Hematopoietic multipotent progenitor cell (in vitro differentiated cells): Measurements from ENCODE around the gene SYTL2. TPM values are rescaled to one million over a fixed set of nuclear protein-coding genes. Genes with fewer than 3 reads are reported as not detected.
"Not testable (repeated sequence)": the region's sequence is repeated elsewhere in the genome, so short reads cannot be mapped to it uniquely, and the experiment has no call there.

ENCODE experiments used
- DNase-seq, 3 donors: peaks; one replicate each; pipeline ENCODE4 v3.0.0-alpha.2; 2011 to 2015; ENCODE audit warnings: low read depth in 2 of 3, low spot score in 2 of 3
- total RNA-seq: library from RNA; depleted of rRNA; stranded (reverse); fragments of >200 nt; gene quantifications from one replicate; pipeline ENCODE4 v1.2.3, GENCODE V29; 2012

Gene SYTL2, protein sequence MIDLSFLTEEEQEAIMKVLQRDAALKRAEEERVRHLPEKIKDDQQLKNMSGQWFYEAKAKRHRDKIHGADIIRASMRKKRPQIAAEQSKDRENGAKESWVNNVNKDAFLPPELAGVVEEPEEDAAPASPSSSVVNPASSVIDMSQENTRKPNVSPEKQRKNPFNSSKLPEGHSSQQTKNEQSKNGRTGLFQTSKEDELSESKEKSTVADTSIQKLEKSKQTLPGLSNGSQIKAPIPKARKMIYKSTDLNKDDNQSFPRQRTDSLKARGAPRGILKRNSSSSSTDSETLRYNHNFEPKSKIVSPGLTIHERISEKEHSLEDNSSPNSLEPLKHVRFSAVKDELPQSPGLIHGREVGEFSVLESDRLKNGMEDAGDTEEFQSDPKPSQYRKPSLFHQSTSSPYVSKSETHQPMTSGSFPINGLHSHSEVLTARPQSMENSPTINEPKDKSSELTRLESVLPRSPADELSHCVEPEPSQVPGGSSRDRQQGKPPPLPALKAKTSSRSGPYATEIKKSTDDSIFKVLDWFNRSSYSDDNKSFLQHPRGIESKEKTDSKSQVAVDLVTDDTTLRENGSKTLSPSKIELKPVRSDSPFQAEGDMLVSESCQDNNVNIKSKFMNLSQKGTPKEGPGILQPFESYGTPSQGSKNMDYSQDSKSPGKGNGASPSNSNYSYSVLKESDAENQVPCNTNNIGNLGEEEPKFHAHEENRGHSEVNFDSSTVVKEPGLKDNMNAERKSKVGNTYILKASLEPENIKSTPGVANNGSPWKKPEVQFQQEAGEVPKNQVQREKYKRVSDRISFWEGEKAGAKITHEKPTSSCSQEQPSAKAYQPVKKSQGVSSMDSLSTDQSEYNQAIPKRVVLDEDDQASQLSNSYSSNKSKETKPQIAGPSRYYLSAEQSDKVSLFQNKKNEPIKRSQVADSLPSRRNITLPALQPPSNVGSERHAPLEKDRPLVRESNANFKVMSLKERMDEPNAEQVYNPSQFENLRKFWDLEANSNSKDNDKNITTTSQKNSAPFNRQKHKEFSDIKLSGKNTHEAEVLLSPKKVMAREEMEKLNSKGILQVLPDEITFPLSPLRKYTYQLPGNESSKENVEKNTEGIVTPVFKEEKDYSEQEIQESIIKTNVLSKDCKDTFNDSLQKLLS (N-terminal part only)
- 0.81 TPM for total RNA-seq

DNA sequence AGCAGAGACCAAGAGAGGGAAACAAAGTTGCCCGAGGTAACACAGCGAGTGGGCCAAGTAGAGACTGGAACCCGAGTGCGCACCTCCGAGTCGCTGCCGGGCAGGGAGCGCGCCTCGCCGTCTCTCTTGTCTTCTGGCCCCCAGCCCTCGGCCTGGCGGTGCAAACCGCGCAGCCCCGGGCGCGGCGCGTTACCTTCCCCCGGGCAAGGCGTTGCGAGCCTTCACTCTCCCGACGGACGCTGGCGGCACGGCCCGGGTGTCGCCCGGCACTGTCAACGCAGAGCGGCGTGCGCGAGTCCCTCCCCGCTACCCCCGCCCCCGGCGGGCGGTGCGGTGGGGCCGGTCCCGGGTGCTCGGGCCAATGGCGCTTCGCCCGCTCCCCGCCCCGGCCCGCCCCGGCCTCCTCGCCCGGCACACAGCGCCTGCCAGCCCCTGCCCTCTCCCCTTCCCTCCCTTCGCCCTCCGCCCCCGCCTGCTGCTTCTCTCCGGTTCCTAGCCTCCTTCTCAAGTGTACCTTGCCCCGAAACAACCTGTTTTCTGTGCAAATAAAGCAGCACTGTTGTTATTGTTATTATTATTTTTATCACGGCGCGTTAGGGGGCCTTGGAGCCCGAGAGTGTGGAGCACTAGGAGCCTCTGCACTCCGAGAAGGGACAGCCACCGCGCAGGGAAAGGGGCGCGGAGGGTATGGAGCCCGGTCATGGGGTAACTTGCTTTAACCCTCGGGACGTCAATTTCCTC is at the start of gene SYTL2:
Gene SYTL2, minus strand, starts transcription at position 271 of the 741 bp plus-strand sequence. CDS start 53,416 bp downstream, outside the sequence.
- DNase-seq: peak; percentile 51 to 59 (median 55)

GRCh38 chr11:85859541-85859940 is 48.6 kb upstream of the SYTL2 start:
- DNase-seq: not testable (repeated sequence)

GRCh38 chr11:85857098-85857497 is 46.2 kb upstream of the SYTL2 start:
- no peak for DNase-seq

DNA sequence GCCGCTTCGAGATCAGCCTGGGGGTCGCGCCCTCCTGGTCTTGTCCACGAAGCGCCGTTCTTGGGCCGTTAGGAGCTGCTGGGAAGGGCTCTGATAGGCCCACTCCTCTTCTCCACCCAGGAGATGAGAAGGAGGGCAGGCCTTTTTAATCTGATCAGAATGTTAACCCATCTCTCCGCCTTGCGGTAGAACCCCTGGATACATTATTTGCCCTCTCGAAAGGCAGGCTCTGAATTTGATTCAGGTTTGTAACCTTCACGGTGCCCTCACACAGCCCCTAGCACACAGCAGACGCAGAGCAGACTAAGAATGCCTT is 44.4 kb upstream of the SYTL2 start, which contains the start of gene CCDC83:
Gene CCDC83, plus strand, starts transcription at position 43 of the 316 bp plus-strand sequence. CDS start 9,741 bp downstream, outside the sequence.
- no peak for DNase-seq

DNA sequence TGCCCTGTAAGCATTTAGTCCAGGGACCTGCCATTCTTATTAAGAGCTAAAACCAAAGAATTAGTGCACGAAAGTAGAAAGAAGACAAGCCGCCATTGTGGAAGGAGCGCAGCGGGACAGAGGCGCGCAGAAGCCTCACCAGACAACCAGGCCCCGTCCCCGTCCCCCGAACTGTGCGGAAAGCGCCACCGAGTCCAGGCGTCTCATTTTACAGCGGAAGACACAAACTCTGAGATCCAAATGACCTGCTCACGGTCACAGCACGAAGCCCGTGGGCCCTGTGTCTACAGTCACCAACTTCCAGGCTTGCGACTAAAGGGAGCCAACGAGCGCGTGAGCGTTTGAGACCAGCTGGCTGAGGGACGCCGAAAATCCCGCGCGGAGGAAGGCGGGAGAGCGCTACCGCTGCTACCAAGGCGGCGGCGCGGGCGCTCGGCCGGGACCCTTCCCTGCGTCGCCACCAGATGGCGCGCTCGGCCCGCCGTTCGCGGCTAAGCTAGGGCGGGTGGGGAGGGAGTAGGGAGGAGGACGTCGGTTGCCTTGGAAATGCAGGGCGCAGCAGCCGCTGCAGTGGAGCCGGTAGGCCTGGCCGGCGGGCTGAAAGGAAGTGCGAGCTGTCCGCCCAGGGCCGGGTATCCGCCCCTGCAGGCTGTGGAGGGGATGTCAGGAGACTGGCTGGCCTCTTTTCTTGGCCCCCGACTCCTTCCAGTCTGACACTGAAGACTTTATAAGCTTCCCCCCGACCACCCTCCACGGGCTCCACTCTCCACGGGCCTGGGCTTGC is 43.8 kb upstream of the SYTL2 start:
- DNase-seq: peak; percentile 87 to 94 (median 89)

- DNase-seq: no peak
Measured at GRCh38 chr11:85854212-85854556, 43.2 kb upstream of the SYTL2 start.

GRCh38 chr11:85853541-85853940 is 42.6 kb upstream of the SYTL2 start:
- DNase-seq: not testable (repeated sequence)

DNA sequence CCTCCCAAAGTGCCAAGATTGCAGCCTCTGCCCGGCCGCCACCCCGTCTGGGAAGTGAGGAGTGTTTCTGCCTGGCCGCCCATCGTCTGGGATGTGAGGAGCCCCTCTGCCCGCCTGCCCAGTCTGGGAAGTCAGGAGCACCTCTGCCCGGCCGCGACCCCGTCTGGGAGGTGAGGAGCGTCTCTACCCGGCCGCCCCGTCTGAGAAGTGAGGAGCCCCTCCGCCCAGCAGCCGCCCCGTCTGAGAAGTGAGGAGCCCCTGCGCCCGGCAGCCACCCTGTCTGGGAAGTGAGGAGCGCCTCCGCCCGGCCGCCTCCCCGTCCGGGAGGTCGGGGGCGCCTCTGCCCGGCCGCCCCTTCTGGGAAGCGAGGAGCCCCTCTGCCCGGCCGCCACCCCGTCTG is 41.8 kb upstream of the SYTL2 start:
- DNase-seq: not testable (repeated sequence)

DNA sequence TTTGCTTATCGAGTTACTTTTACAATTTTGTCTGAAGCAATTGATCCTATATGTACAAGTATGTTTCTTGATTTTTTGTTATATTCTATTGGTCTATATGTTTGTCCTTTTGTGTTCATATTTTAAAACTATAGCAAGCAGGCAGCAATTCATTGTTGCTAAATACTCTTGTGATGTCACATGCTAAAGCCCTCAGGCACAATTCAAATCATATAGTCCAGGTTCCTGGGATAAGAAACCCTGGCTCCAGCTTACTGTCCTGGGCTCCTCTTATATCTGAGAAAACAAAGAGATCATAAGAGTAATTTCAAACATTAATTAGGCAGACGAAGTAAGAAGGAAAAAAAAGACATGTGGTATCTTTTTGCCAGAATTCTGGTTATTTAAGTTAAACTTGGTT is 37.6 kb upstream of the SYTL2 start:
- no peak for DNase-seq

GRCh38 chr11:85848006-85848405 is 37.1 kb upstream of the SYTL2 start:
- no peak for DNase-seq

- DNase-seq: no peak
Measured at GRCh38 chr11:85847436-85847835, 36.5 kb upstream of the SYTL2 start.

GRCh38 chr11:85845124-85845631 is 34.2 kb upstream of the SYTL2 start:
- no peak for DNase-seq

DNA sequence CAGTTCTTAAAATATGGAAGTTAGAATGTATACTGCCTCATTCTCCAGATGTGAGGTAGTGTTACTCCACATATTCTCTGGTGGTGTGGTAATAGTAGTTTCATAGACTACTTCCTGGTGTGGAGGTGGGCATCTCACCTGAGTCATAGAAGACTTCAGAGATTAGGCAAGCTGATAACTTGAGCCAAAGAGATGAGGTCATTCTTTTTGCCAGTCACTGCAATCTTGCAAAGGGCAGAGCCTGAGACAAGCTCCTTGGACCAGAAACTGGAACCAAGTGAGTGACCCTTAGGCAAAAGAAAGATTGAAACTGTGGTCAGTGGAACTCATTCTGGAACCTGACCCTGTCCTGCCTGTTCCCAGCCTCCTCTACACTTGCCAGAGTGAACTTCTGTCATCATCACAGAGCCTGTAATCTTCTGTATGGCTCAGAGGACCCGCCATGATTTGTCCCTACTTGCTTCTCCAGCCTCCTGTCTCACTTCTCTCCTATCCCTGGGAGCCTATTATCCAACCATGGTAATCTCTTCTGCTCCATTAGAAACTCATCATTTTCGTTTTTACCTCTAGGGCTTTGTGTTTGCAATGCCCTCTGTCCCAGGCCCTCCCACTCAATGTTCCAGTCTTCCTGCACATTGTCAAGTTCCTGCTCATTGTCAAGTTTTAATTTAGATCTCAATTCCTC is 33.6 kb upstream of the SYTL2 start:
- DNase-seq: no peak

DNA sequence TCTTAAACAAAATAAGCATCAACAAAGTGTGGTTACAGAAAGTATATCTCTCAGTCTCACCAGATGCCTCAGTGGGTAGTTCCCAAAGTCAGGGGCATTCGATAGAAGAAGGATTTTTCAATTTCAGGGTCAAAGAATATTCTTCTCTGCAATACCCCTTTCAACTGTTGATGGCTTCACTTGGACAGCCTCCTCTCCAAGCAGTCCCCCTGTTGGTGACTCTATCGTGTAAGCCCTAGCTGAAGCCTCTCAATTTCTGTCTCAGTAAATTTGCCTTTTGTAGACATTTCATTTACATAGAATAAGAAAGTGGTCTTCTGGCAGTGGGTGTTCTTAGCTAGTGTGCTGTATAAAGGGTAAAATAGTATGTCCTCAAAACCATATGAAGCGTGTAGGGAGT is 33.0 kb upstream of the SYTL2 start:
- no peak for DNase-seq

DNA sequence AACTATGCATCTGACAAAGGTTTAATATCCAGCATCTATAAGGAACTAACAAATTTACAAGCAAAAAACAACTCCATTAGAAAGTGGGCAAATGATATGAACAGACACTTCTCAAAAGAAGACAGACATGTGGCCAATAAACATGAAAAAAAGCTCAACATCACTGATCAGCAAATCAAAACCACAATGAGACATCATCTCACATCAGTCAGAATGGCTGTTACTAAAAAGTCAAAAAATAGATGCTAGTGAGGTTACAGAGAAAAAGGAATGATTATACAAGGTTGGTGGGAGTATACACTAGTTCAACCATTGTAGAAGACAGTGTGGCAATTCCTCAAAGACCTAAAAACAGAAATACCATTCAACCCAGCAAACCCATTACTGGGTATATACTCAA is 30.0 kb upstream of the SYTL2 start:
- not testable (repeated sequence) for DNase-seq

GRCh38 chr11:85835729-85836128 is 24.8 kb upstream of the SYTL2 start:
- DNase-seq: no peak

- no peak for DNase-seq
Measured at GRCh38 chr11:85835263-85835662, 24.3 kb upstream of the SYTL2 start.

- no peak for DNase-seq
Measured at GRCh38 chr11:85831050-85831449, 20.1 kb upstream of the SYTL2 start.

GRCh38 chr11:85829172-85829571 is 18.2 kb upstream of the SYTL2 start:
- no peak for DNase-seq
